SU-DHL-6 (cell line): ENCODE data around the gene OR10J4.

Experiments used
- CTCF ChIP-seq: fragments of 200-600 bp; sonication (generic); IDR thresholded peaks from one replicate; pipeline ENCODE4 v1.5.1; 2017; ENCODE audit warnings: antibody characterized with exemption, mild to moderate bottlenecking, low read length, moderate library complexity; ENCODE audit not compliant: insufficient read depth, poor library complexity, severe bottlenecking
- EZH2phosphoT487 ChIP-seq: fragments of 200-600 bp; sonication (generic), shearing (Covaris generic); conservative IDR thresholded peaks from 2 replicates; pipeline ENCODE4 v1.6.1; 2018; ENCODE audit warnings: mild to moderate bottlenecking, antibody characterized with exemption, low read length, moderate library complexity, mixed read lengths

GRCh38 chr1:159406821-159407220, 25.2 kb upstream of the OR10J4 start:
- no peak for TF ChIP-seq CTCF
- no peak for TF ChIP-seq EZH2phosphoT487
